SK-N-SH (cell line): ENCODE measurements around the gene PCBP3. TPM values are rescaled to one million over a fixed set of nuclear protein-coding genes. Genes with fewer than 3 reads are reported as not detected.

Source experiments
- CTCF ChIA-PET: fragments of 300-600, 350-600 bp; formaldehyde crosslinking; extraction: SDS; loops from one replicate; lab custom pipeline; 2021; lab: Yijun Ruan, JAX
- POLR2A ChIA-PET: fragments of 350-600 bp; sonication (Branson Sonifier 250); formaldehyde crosslinking; extraction: SDS; loops from one replicate; lab custom pipeline; 2020; ENCODE audit warnings: antibody characterized with exemption, inconsistent platforms; lab: Yijun Ruan, JAX
- DNase-seq: peaks from one replicate; pipeline ENCODE4 v3.0.0; 2012
- H2AFZ ChIP-seq: fragments of 200-600 bp; sonication (generic); 2 replicates; pipeline ENCODE4 v1.8.1; 2016; ENCODE audit warnings: antibody characterized with exemption, mild to moderate bottlenecking, low read depth
- H3F3A ChIP-seq: fragments of 200-600 bp; sonication (generic); replicated peaks from 2 replicates; pipeline ENCODE3; 2016; ENCODE audit warnings: antibody characterized with exemption, mild to moderate bottlenecking; ENCODE audit not compliant: insufficient read depth
- H3K27ac ChIP-seq, 2 experiments: fragments of 200-500 bp in 1 of 2; fragments of 200-600 bp in 1 of 2; sonication (Bioruptor generic) in 1 of 2; sonication (generic), shearing (Covaris generic) in 1 of 2; 2 replicates each; pipeline versions ENCODE4 v1.5.1 to v1.6.1; 2014 to 2016; ENCODE audit warnings: low read depth in 2 of 2, inconsistent platforms in 1 of 2, low read length in 1 of 2, mild to moderate bottlenecking in 1 of 2, mixed read lengths in 1 of 2
- H3K27me3 ChIP-seq: fragments of 200-600 bp; sonication (generic), shearing (Covaris generic); 2 replicates; pipeline ENCODE4 v1.6.1; 2016; ENCODE audit warnings: mixed run types; ENCODE audit not compliant: insufficient read depth
- H3K36me3 ChIP-seq, 2 experiments: fragments of 200-500 bp in 1 of 2; fragments of 200-600 bp in 1 of 2; sonication (Bioruptor generic) in 1 of 2; sonication (generic) in 1 of 2; replicated peaks in 1 of 2; 2 replicates each; pipeline versions ENCODE3 to v1.5.1; 2014 to 2016; ENCODE audit warnings: low read length in 1 of 2, mild to moderate bottlenecking in 1 of 2; ENCODE audit not compliant: insufficient read depth in 2 of 2, control insufficient read depth in 1 of 2
- H3K4me1 ChIP-seq, 2 experiments: fragments of 200-500 bp in 1 of 2; fragments of 200-600 bp in 1 of 2; sonication (Bioruptor generic) in 1 of 2; sonication (generic), shearing (Covaris generic) in 1 of 2; 2 replicates each; pipeline versions ENCODE4 v1.5.1 to v1.6.1; 2014 to 2016; ENCODE audit warnings: low read depth in 1 of 2, low read length in 1 of 2, mixed run types in 1 of 2; ENCODE audit not compliant: insufficient read depth in 2 of 2, control insufficient read depth in 1 of 2
- H3K4me2 ChIP-seq: fragments of 200-600 bp; sonication (generic), shearing (Covaris generic); 2 replicates; pipeline ENCODE4 v1.6.1; 2017; ENCODE audit warnings: mixed run types
- H3K4me3 ChIP-seq, 2 experiments: fragments of 200-500 bp in 1 of 2; fragments of 200-600 bp in 1 of 2; sonication (Bioruptor generic) in 1 of 2; sonication (generic), shearing (Covaris generic) in 1 of 2; 2 replicates each; pipeline versions ENCODE4 v1.5.1 to v1.8.1; 2014 to 2016; ENCODE audit warnings: low read depth in 2 of 2, inconsistent platforms in 1 of 2, low read length in 1 of 2, mild to moderate bottlenecking in 1 of 2, mixed read lengths in 1 of 2, moderate library complexity in 1 of 2
- H3K79me2 ChIP-seq: fragments of 200-600 bp; sonication (generic); 2 replicates; pipeline ENCODE4 v1.8.1; 2017; ENCODE audit warnings: mild to moderate bottlenecking; ENCODE audit not compliant: insufficient read depth
- H3K9ac ChIP-seq: fragments of 200-600 bp; sonication (generic); 2 replicates; pipeline ENCODE4 v1.6.1; 2017; ENCODE audit warnings: mixed run types
- H3K9me2 ChIP-seq: fragments of 200-600 bp; sonication (generic); 2 replicates; pipeline ENCODE4 v1.6.1; 2017; ENCODE audit warnings: mixed run types
- H3K9me3 ChIP-seq: fragments of 200-600 bp; sonication (generic); 2 replicates; pipeline ENCODE4 v1.6.1; 2017; ENCODE audit warnings: mixed run types, mild to moderate bottlenecking, moderate library complexity
- H4K20me1 ChIP-seq: fragments of 200-600 bp; sonication (generic); 2 replicates; pipeline ENCODE4 v1.6.1; 2017; ENCODE audit warnings: mild to moderate bottlenecking, mixed run types; ENCODE audit not compliant: insufficient read depth
- EP300 ChIP-seq, 2 experiments: IDR thresholded peaks; 2 replicates each; pipeline versions ENCODE4 v1.4.0 to v1.6.1; 2012; ENCODE audit warnings: borderline replicate concordance in 1 of 2, low read depth in 1 of 2, low read length in 1 of 2
- EZH2phosphoT487 ChIP-seq: fragments of 200-600 bp; sonication (generic); IDR thresholded peaks from 2 replicates; pipeline ENCODE4 v1.6.1; 2017; ENCODE audit warnings: low read depth, mixed run types, mild to moderate bottlenecking, antibody characterized with exemption, moderate library complexity, borderline replicate concordance
- FOSL2 ChIP-seq: IDR thresholded peaks from 2 replicates; pipeline ENCODE4 v1.4.0; 2012; ENCODE audit warnings: low read depth, mild to moderate bottlenecking, moderate library complexity, borderline replicate concordance
- FOXJ3 ChIP-seq: sonication (generic); formaldehyde crosslinking; IDR thresholded peaks from 2 replicates; pipeline ENCODE4 v1.5.1; 2020; ENCODE audit warnings: mild to moderate bottlenecking, missing genetic modification reagents
- FOXM1 ChIP-seq: IDR thresholded peaks from 2 replicates; pipeline ENCODE4 v1.4.0; 2012; ENCODE audit warnings: low read depth, mild to moderate bottlenecking
- GABPA ChIP-seq: IDR thresholded peaks from 2 replicates; pipeline ENCODE4 v1.4.0; 2012; ENCODE audit warnings: low read depth, mild to moderate bottlenecking
- GATA2 ChIP-seq: sonication (generic); formaldehyde crosslinking; IDR thresholded peaks from 2 replicates; pipeline ENCODE4 v1.5.0; 2020; ENCODE audit warnings: mild to moderate bottlenecking, missing genetic modification reagents
- JUND ChIP-seq: IDR thresholded peaks from 2 replicates; pipeline ENCODE4 v1.4.0; 2012
- MXI1 ChIP-seq: IDR thresholded peaks from 2 replicates; pipeline ENCODE4 v1.6.1; 2012; ENCODE audit warnings: mild to moderate bottlenecking, low read depth, low read length, improper control_type of control experiment
- RAD21 ChIP-seq: IDR thresholded peaks from 2 replicates; pipeline ENCODE4 v1.6.1; 2012; ENCODE audit warnings: mild to moderate bottlenecking, low read length
- RCOR1 ChIP-seq: fragments of 150-350 bp; IDR thresholded peaks from 2 replicates; pipeline ENCODE4 v1.6.1; 2017; ENCODE audit warnings: antibody characterized with exemption, low read length
- RFX5 ChIP-seq: IDR thresholded peaks from 2 replicates; pipeline ENCODE4 v1.6.1; 2012; ENCODE audit warnings: mild to moderate bottlenecking, improper control_type of control experiment, low read length
- RXRA ChIP-seq: IDR thresholded peaks from 2 replicates; pipeline ENCODE4 v1.4.0; 2012; ENCODE audit warnings: low read depth, mild to moderate bottlenecking, borderline replicate concordance
- SMC3 ChIP-seq: IDR thresholded peaks from 2 replicates; pipeline ENCODE4 v1.6.1; 2012; ENCODE audit warnings: low read depth, low read length, improper control_type of control experiment
- TAF1 ChIP-seq: IDR thresholded peaks from 2 replicates; pipeline ENCODE4 v1.6.1; 2012; ENCODE audit warnings: low read depth, mild to moderate bottlenecking, low read length, moderate library complexity, borderline replicate concordance
- TCF12 ChIP-seq: IDR thresholded peaks from 2 replicates; pipeline ENCODE4 v1.4.0; 2012
- TEAD4 ChIP-seq: IDR thresholded peaks from 2 replicates; pipeline ENCODE4 v1.4.0; 2012; ENCODE audit warnings: mild to moderate bottlenecking, borderline replicate concordance; ENCODE audit not compliant: insufficient read depth
- USF1 ChIP-seq: IDR thresholded peaks from 2 replicates; pipeline ENCODE4 v1.4.0; 2012; ENCODE audit warnings: low read depth, borderline replicate concordance
- YY1 ChIP-seq: IDR thresholded peaks from 2 replicates; pipeline ENCODE4 v1.4.0; 2012; ENCODE audit warnings: low read depth, mild to moderate bottlenecking
- WGBS: methylation state at CpG from one replicate; pipeline ENCODE4 v1.1.6; 2017; ENCODE audit warnings: low lambda C conversion rate; 5-methylcytosine and 5-hydroxymethylcytosine counted together
- polyA plus RNA-seq, 3 experiments: library from polyadenylated mRNA; depleted of rRNA; stranded (reverse); fragments of >200 nt; gene quantifications; 2 replicates each; pipeline ENCODE4 v1.2.3, GENCODE V29; 2012
- TF ChIP-seq, protein P1 (sequence below): IDR thresholded peaks from 2 replicates; pipeline ENCODE4; 2012
- TF ChIP-seq, protein P2 (sequence below): IDR thresholded peaks from 2 replicates; pipeline ENCODE4 v1.4.0; 2012; ENCODE audit warnings: low read depth
- TF ChIP-seq, protein P3 (sequence below): fragments of 150-350 bp; IDR thresholded peaks from 2 replicates; pipeline ENCODE4 v1.6.1; 2016; ENCODE audit warnings: mild to moderate bottlenecking, low read depth, low read length

Gene PCBP3
- polyA plus RNA-seq, 1 of the 3 experiments (the other 2 are of a cell fraction): 9.5 TPM

DNA sequence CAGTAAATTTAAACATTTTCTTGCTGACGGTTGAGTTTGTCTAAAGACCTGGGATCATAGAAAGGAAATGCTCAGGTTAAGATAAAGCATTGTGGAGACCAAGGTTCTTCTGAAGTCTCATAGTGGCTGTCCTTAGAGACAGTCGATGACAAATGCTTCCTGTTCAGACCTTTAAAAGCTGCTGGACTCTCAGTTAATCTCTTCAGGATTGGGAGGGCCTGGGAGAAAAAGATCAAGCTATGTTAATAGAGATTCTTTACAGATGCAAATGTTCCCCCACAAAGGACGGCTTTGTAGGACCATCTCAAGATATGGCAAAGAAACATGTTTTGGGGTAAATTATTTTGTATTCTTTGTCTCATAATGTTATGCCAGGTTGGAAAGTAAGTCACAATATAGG lies 213.4 kb downstream of the PCBP3 start:
- no peak overlapping the region for H3K9ac ChIP-seq
- ChIA-PET POLR2A (no interaction called here), CTCF (interaction anchor here (1.0 to 1.1 kb wide), 2 partner anchors 37 to 301 kb away, joined by 3 to 5 read pairs; no protein-coding TSS in a partner anchor)
- H3K4me1 ChIP-seq: peaks cover 0 to 20% of the 10 kb centered on the region in 2 experiments; a peak in 1 of 4 replicates
- no peaks in the 10 kb centered on the region for H3F3A ChIP-seq
- H3K79me2 ChIP-seq: no peaks in the 10 kb centered on the region
- peaks cover 0 to 5% of the 10 kb centered on the region in 2 experiments for H3K36me3 ChIP-seq
- H3K4me3 ChIP-seq: no peak overlapping the region
- DNase-seq: no peak
- H2AFZ ChIP-seq: no peak overlapping the region
- H3K9me3 ChIP-seq: no peaks in the 10 kb centered on the region
- H3K4me2 ChIP-seq: no peak overlapping the region
- WGBS: 86% methylated on average over 3 of the region's 3 CpGs
- H3K27me3 ChIP-seq: no peaks in the 10 kb centered on the region
- H3K9me2 ChIP-seq: no peaks in the 10 kb centered on the region
- H3K27ac ChIP-seq: no peak overlapping the region
- TF ChIP-seq, protein P1, sequence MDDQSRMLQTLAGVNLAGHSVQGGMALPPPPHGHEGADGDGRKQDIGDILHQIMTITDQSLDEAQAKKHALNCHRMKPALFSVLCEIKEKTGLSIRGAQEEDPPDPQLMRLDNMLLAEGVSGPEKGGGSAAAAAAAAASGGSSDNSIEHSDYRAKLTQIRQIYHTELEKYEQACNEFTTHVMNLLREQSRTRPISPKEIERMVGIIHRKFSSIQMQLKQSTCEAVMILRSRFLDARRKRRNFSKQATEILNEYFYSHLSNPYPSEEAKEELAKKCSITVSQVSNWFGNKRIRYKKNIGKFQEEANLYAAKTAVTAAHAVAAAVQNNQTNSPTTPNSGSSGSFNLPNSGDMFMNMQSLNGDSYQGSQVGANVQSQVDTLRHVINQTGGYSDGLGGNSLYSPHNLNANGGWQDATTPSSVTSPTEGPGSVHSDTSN: no peak
- TF ChIP-seq RFX5 (no peak), YY1 (no peak), TEAD4 (no peak), TCF12 (no peak)
- TF ChIP-seq, protein P2, sequence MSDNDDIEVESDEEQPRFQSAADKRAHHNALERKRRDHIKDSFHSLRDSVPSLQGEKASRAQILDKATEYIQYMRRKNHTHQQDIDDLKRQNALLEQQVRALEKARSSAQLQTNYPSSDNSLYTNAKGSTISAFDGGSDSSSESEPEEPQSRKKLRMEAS: no peak
- H4K20me1 ChIP-seq: no peaks in the 10 kb centered on the region

GRCh38 chr21:45857761-45858160 lies 214.2 kb downstream of the PCBP3 start:
- POLR2A ChIA-PET: no interaction called here
- Histone ChIP-seq H4K20me1 (no peaks in the 10 kb centered on the region), H3K9me2 (no peaks in the 10 kb centered on the region), H2AFZ (no peak overlapping the region), H3K4me1 (peaks cover 0 to 20% of the 10 kb centered on the region in 2 experiments; a peak in 1 of 4 replicates), H3K79me2 (no peaks in the 10 kb centered on the region), H3K9me3 (no peaks in the 10 kb centered on the region), H3K36me3 (peaks cover 0 to 5% of the 10 kb centered on the region in 2 experiments), H3K27ac (no peak overlapping the region), H3K9ac (no peak overlapping the region), H3K4me3 (no peak overlapping the region), H3K4me2 (no peak overlapping the region), H3F3A (no peaks in the 10 kb centered on the region), H3K27me3 (no peaks in the 10 kb centered on the region)
- 7% methylated on average over 1 of the region's 6 CpGs for WGBS
- CTCF ChIA-PET: interaction anchor here (1.1 to 1.2 kb wide), 2 partner anchors 9 to 37 kb away, joined by 3 read pairs; no protein-coding TSS in a partner anchor
- DNase-seq: no peak
- TF ChIP-seq SMC3: no peak
- no peak for TF ChIP-seq USF1
- no peak for TF ChIP-seq GATA2 (CRISPR knock-in tag)
- no peak for TF ChIP-seq RCOR1
- no peak for TF ChIP-seq EP300 (IDR thresholded peaks at IDR 0.05; ENCODE audit: borderline replicate concordance in 1 of 2, low read depth in 1 of 2, low read length in 1 of 2)
- TF ChIP-seq FOXM1: no peak
- no peak for TF ChIP-seq FOXJ3
- TF ChIP-seq MXI1: no peak
- TF ChIP-seq TCF12: no peak
- no peak for TF ChIP-seq JUND
- TF ChIP-seq GABPA: no peak
- no peak for TF ChIP-seq RXRA
- TF ChIP-seq, protein P3, sequence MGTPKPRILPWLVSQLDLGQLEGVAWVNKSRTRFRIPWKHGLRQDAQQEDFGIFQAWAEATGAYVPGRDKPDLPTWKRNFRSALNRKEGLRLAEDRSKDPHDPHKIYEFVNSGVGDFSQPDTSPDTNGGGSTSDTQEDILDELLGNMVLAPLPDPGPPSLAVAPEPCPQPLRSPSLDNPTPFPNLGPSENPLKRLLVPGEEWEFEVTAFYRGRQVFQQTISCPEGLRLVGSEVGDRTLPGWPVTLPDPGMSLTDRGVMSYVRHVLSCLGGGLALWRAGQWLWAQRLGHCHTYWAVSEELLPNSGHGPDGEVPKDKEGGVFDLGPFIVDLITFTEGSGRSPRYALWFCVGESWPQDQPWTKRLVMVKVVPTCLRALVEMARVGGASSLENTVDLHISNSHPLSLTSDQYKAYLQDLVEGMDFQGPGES: no peak
- no peak for TF ChIP-seq EZH2phosphoT487
- TF ChIP-seq, protein P2: no peak
- TF ChIP-seq RFX5: no peak
- TF ChIP-seq YY1: no peak
- TF ChIP-seq RAD21: no peak
- TF ChIP-seq TAF1: no peak
- TF ChIP-seq FOSL2: no peak
